GM23248 (cell line): ENCODE measurements around the gene ERFL.
A peak's percentile ranks its signal among the peaks of the same experiment; 100 is the strongest.

Source experiments
- EZH2 ChIP-seq: fragments of 200-600 bp; sonication (generic); IDR thresholded peaks from 2 replicates; pipeline ENCODE4 v1.6.1; 2018; ENCODE audit warnings: antibody characterized with exemption, mild to moderate bottlenecking; ENCODE audit not compliant: insufficient read depth, poor library complexity, severe bottlenecking
- EZH2phosphoT487 ChIP-seq: fragments of 200-600 bp; sonication (generic); IDR thresholded peaks from 2 replicates; pipeline ENCODE4 v1.6.1; 2018; ENCODE audit warnings: antibody characterized with exemption, moderate library complexity, mild to moderate bottlenecking, low read depth; ENCODE audit not compliant: insufficient read depth

- TF ChIP-seq EZH2 (peak; percentile 16), EZH2phosphoT487 (no peak; the same call in 1 of the 2 replicates)
Measured at GRCh38 chr19:41928221-41928683, at the start of gene ERFL.
